Measurements from ENCODE around the gene OSBPL10. TPM values are rescaled to one million over a fixed set of nuclear protein-coding genes. Genes with fewer than 3 reads are reported as not detected.
A peak's percentile ranks its signal among the peaks of the same experiment; 100 is the strongest.

Gene OSBPL10
- total and polyA plus RNA-seq, 8 donors, result 26.6 to 42.6 (median 38.6) TPM

GRCh38 chr3:31927811-31928210 is 53.3 kb downstream of the OSBPL10 start:
- no peak for TF ChIP-seq CTCF (IDR thresholded peaks at IDR 0.05)
- Histone ChIP-seq H3K27ac (no peak overlapping the region), H3K27me3 (no peaks in the 10 kb centered on the region), H3K9me3 (no peaks in the 10 kb centered on the region), H3K4me1 (no peaks in the 10 kb centered on the region), H3K4me3 (no peak overlapping the region), H3K36me3 (no peaks in the 10 kb centered on the region)
- intact Hi-C loops (cut with DNase I), result no loop called here
- DNase-seq (no peak), ATAC-seq (no peak)

- DNase-seq (no peak), ATAC-seq (no peak)
- no peak overlapping the region for H3K27ac ChIP-seq
- TF ChIP-seq CTCF (IDR thresholded peaks at IDR 0.05), result no peak
- intact Hi-C loops (cut with DNase I), result no loop called here
- H3K4me1 ChIP-seq, result no peaks in the 10 kb centered on the region
- no peak overlapping the region for H3K4me3 ChIP-seq
- no peaks in the 10 kb centered on the region for H3K36me3 ChIP-seq
- no peaks in the 10 kb centered on the region for H3K9me3 ChIP-seq
- H3K27me3 ChIP-seq, result no peaks in the 10 kb centered on the region
Measured at GRCh38 chr3:31926543-31926942, 54.5 kb downstream of the OSBPL10 start.

- H3K27ac ChIP-seq, result no peak overlapping the region
- no peak overlapping the region for H3K4me3 ChIP-seq
- peaks cover 0 to 3% of the 10 kb centered on the region in 2 donors for H3K9me3 ChIP-seq
- H3K4me1 ChIP-seq, result no peaks in the 10 kb centered on the region
- DNase-seq (no peak), ATAC-seq (no peak)
- no peaks in the 10 kb centered on the region for H3K36me3 ChIP-seq
- H3K27me3 ChIP-seq, result no peaks in the 10 kb centered on the region
- intact Hi-C loops (cut with DNase I), result no loop called here
- TF ChIP-seq CTCF (IDR thresholded peaks at IDR 0.05), result no peak
Measured at GRCh38 chr3:31925271-31925630, 55.8 kb downstream of the OSBPL10 start.

GRCh38 chr3:31924610-31925270 is 56.3 kb downstream of the OSBPL10 start:
- no peak for TF ChIP-seq CTCF (IDR thresholded peaks at IDR 0.05)
- Histone ChIP-seq H3K4me1 (no peaks in the 10 kb centered on the region), H3K36me3 (no peaks in the 10 kb centered on the region), H3K4me3 (no peak overlapping the region), H3K9me3 (peaks cover 0 to 6% of the 10 kb centered on the region in 2 donors), H3K27ac (no peak overlapping the region), H3K27me3 (no peaks in the 10 kb centered on the region)
- ATAC-seq, result no peak
- intact Hi-C loops (cut with DNase I), result no loop called here
- no peak for DNase-seq

- no peak overlapping the region for H3K27ac ChIP-seq
- H3K9me3 ChIP-seq, result peaks cover 0 to 7% of the 10 kb centered on the region in 2 donors
- intact Hi-C loops (cut with DNase I), result no loop called here
- no peaks in the 10 kb centered on the region for H3K27me3 ChIP-seq
- TF ChIP-seq CTCF (IDR thresholded peaks at IDR 0.05), result no peak
- no peak overlapping the region for H3K4me3 ChIP-seq
- H3K36me3 ChIP-seq, result no peaks in the 10 kb centered on the region
- H3K4me1 ChIP-seq, result peaks cover 0 to 6% of the 10 kb centered on the region in 2 donors
- peak; percentile 72 for ATAC-seq
- DNase-seq, result peak in 1 of 4 donors; percentile 44
Measured at GRCh38 chr3:31922962-31923361, 58.1 kb downstream of the OSBPL10 start.
